ENCODE results near the gene ZMYM2. TPM values are rescaled to one million over a fixed set of nuclear protein-coding genes. Genes with fewer than 3 reads are reported as not detected.
A peak's percentile ranks its signal among the peaks of the same experiment; 100 is the strongest.

Gene ZMYM2
- total and polyA plus RNA-seq, 2 of the 13 experiments (the other 11 are each of a cell fraction or from before 2014, with no cell fraction given), result 22.4 to 40.8 TPM

DNA sequence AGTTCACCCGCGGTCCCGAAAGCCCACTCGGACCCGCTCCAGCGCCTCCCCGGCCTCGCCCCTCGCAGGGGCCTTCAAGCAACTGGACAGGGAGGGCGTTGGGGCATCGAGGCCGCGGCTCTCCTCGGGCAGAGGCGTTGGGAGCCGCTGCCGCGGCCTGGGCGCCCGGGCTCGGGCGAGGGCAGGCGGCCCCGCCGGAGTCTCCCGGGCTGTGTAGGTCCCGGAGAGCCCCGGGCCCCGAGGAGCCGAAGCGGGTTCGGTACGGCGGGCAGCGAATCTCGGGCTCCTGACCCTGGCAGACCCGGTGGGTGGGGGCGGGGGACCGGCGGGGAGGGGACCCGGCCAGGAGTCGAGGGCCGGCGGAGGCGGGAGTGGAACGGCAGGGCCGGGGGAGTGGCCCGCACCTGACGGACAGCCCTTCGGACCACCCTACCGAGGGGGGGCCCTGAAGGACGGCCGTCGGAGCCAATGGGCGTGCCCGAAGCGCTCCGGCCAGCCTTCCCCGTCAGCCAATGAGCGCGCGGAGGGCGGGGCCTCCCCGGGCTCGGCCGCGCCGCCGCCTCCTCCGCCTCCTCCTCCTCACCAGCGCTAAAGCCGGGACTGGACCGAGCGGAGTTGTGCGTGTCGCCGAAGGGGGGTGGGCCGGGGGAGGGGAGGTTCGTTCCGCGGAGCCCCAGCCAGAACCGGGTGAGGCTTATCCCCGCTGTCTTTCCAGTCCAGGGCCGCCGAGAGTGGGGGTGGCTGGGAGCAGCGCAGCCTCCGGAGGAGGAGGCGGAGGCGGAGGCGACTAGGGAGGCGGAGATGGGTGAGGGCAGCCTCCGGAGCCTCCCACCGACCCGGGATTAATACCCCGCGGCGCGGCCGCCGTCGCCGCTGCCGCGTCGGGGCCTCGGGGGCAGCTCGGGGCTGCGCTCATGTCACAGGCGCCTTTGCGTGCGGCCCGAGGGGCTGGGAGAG is at the start of gene ZMYM2 (continued):
- TF ChIP-seq, protein P1, sequence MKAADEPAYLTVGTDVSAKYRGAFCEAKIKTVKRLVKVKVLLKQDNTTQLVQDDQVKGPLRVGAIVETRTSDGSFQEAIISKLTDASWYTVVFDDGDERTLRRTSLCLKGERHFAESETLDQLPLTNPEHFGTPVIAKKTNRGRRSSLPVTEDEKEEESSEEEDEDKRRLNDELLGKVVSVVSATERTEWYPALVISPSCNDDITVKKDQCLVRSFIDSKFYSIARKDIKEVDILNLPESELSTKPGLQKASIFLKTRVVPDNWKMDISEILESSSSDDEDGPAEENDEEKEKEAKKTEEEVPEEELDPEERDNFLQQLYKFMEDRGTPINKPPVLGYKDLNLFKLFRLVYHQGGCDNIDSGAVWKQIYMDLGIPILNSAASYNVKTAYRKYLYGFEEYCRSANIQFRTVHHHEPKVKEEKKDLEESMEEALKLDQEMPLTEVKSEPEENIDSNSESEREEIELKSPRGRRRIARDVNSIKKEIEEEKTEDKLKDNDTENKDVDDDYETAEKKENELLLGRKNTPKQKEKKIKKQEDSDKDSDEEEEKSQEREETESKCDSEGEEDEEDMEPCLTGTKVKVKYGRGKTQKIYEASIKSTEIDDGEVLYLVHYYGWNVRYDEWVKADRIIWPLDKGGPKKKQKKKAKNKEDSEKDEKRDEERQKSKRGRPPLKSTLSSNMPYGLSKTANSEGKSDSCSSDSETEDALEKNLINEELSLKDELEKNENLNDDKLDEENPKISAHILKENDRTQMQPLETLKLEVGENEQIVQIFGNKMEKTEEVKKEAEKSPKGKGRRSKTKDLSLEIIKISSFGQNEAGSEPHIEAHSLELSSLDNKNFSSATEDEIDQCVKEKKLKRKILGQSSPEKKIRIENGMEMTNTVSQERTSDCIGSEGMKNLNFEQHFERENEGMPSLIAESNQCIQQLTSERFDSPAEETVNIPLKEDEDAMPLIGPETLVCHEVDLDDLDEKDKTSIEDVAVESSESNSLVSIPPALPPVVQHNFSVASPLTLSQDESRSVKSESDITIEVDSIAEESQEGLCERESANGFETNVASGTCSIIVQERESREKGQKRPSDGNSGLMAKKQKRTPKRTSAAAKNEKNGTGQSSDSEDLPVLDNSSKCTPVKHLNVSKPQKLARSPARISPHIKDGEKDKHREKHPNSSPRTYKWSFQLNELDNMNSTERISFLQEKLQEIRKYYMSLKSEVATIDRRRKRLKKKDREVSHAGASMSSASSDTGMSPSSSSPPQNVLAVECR (CRISPR knock-in tag; IDR thresholded peaks at IDR 0.05; ENCODE audit: borderline replicate concordance), result no peak; the same call in 1 of the 2 replicates
- no peak for TF ChIP-seq ZNF616 (CRISPR knock-in tag; IDR thresholded peaks at IDR 0.05; ENCODE audit: low read depth)
- TF ChIP-seq SMC3 (IDR thresholded peaks at IDR 0.05; ENCODE audit: low read length), result no peak
- TF ChIP-seq TCF12 (IDR thresholded peaks at IDR 0.05), result no peak
- TF ChIP-seq TCF12 (CRISPR knock-in tag; IDR thresholded peaks at IDR 0.05), result no peak
- TF ChIP-seq HDAC1 (CRISPR knock-in tag; IDR thresholded peaks at IDR 0.05), result peak; percentile 36; the same call in 1 of the 2 replicates
- TF ChIP-seq, protein P2, sequence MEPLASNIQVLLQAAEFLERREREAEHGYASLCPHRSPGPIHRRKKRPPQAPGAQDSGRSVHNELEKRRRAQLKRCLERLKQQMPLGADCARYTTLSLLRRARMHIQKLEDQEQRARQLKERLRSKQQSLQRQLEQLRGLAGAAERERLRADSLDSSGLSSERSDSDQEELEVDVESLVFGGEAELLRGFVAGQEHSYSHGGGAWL (CRISPR knock-in tag; IDR thresholded peaks at IDR 0.05), result 0 out of 2 replicates have a peak, but pooled peaks have one; percentile 39
- TF ChIP-seq ZFX (CRISPR knock-in tag; IDR thresholded peaks at IDR 0.05; ENCODE audit: low read depth), result peak; percentile 62
- TF ChIP-seq, protein P3, sequence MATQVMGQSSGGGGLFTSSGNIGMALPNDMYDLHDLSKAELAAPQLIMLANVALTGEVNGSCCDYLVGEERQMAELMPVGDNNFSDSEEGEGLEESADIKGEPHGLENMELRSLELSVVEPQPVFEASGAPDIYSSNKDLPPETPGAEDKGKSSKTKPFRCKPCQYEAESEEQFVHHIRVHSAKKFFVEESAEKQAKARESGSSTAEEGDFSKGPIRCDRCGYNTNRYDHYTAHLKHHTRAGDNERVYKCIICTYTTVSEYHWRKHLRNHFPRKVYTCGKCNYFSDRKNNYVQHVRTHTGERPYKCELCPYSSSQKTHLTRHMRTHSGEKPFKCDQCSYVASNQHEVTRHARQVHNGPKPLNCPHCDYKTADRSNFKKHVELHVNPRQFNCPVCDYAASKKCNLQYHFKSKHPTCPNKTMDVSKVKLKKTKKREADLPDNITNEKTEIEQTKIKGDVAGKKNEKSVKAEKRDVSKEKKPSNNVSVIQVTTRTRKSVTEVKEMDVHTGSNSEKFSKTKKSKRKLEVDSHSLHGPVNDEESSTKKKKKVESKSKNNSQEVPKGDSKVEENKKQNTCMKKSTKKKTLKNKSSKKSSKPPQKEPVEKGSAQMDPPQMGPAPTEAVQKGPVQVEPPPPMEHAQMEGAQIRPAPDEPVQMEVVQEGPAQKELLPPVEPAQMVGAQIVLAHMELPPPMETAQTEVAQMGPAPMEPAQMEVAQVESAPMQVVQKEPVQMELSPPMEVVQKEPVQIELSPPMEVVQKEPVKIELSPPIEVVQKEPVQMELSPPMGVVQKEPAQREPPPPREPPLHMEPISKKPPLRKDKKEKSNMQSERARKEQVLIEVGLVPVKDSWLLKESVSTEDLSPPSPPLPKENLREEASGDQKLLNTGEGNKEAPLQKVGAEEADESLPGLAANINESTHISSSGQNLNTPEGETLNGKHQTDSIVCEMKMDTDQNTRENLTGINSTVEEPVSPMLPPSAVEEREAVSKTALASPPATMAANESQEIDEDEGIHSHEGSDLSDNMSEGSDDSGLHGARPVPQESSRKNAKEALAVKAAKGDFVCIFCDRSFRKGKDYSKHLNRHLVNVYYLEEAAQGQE (IDR thresholded peaks at IDR 0.05; ENCODE audit: borderline replicate concordance in 1 of 2, low read depth in 1 of 2, low read length in 2 of 2), result no peak
- TF ChIP-seq FLYWCH1 (CRISPR knock-in tag; IDR thresholded peaks at IDR 0.05), result no peak
- TF ChIP-seq, protein P4, sequence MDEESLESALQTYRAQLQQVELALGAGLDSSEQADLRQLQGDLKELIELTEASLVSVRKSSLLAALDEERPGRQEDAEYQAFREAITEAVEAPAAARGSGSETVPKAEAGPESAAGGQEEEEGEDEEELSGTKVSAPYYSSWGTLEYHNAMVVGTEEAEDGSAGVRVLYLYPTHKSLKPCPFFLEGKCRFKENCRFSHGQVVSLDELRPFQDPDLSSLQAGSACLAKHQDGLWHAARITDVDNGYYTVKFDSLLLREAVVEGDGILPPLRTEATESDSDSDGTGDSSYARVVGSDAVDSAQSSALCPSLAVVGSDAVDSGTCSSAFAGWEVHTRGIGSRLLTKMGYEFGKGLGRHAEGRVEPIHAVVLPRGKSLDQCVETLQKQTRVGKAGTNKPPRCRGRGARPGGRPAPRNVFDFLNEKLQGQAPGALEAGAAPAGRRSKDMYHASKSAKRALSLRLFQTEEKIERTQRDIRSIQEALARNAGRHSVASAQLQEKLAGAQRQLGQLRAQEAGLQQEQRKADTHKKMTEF (CRISPR knock-in tag; IDR thresholded peaks at IDR 0.05), result no peak; the same call in 1 of the 2 replicates
- peak; percentile 74 for TF ChIP-seq CHD2 (IDR thresholded peaks at IDR 0.05; ENCODE audit: low read depth, low read length)
- TF ChIP-seq ZNF235 (CRISPR knock-in tag; IDR thresholded peaks at IDR 0.05; ENCODE audit: borderline replicate concordance), result no peak
- TF ChIP-seq, protein P5, sequence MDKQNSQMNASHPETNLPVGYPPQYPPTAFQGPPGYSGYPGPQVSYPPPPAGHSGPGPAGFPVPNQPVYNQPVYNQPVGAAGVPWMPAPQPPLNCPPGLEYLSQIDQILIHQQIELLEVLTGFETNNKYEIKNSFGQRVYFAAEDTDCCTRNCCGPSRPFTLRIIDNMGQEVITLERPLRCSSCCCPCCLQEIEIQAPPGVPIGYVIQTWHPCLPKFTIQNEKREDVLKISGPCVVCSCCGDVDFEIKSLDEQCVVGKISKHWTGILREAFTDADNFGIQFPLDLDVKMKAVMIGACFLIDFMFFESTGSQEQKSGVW (CRISPR knock-in tag; IDR thresholded peaks at IDR 0.05; ENCODE audit: borderline replicate concordance), result no peak
- TF ChIP-seq ZNF775 (CRISPR knock-in tag; IDR thresholded peaks at IDR 0.05; ENCODE audit: borderline replicate concordance), result no peak
- no peak for TF ChIP-seq ZNF550 (CRISPR knock-in tag; IDR thresholded peaks at IDR 0.05; ENCODE audit: borderline replicate concordance)
- no peak for TF ChIP-seq RFX1 (IDR thresholded peaks at IDR 0.05)
